GM19035 (cell line): ENCODE data around the gene MORN1.
"Not testable (repeated sequence)": the region's sequence is repeated elsewhere in the genome, so short reads cannot be mapped to it uniquely, and the experiment has no call there.

Experiments used
- ATAC-seq: cut with Tn5 transposase; IDR thresholded peaks from one replicate; pipeline ENCODE4 v1.9.1; 2021; ENCODE audit not compliant: unreplicated experiment

MORN1 gene

DNA sequence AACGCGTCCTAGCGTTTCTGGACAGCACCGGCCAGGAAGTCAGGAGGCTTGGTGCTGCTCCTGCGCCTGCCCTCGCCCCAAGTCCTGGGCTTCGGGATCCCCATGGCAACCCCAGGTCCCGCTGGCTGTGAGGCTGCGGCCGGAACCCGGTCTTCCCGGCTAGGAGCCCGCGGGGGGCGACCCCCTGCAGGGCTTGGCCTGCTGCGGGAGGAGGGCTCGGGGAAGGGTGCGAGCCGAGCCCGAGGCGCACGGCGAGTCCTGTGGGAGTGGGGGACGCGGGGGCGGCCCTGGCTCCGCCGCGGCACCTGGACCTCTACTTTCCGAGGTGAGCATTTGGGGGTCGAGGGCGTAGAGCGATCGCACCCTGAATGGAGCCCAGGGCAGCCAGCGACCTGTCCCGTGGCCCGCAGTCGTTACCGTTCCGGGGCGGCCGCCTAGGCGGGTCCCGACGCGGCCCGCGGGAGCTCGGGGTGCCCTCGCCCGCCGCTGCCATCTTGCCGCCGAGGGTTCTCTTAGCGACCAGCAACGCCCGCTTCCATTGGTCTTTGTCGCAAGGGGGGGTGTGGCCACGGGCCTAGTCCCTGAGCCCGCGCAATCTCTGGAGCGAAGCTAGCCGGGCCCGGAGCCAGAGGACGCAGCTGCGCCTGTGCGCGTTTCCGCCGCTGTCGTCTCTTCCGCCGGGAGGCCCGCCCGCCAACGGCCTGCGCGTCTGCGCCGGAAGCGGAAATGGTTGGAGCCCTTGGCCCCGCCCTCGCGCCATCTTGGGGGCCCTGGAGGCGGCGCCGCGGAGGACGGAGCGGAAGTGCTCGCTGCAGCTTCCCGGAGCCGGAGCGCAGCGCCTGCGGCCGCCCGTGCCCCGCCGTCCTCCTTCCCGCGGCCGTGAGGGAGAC lies at the start of gene MORN1, which contains the start of gene RER1:
MORN1 (minus strand) TSS at position 514 of the 890 bp plus-strand sequence; CDS start at position 493, 21 bp downstream.
RER1 (plus strand) TSS at position 801 of the 890 bp plus-strand sequence. CDS start 3,950 bp downstream, outside the sequence.
- peak; percentile 89 for ATAC-seq

DNA sequence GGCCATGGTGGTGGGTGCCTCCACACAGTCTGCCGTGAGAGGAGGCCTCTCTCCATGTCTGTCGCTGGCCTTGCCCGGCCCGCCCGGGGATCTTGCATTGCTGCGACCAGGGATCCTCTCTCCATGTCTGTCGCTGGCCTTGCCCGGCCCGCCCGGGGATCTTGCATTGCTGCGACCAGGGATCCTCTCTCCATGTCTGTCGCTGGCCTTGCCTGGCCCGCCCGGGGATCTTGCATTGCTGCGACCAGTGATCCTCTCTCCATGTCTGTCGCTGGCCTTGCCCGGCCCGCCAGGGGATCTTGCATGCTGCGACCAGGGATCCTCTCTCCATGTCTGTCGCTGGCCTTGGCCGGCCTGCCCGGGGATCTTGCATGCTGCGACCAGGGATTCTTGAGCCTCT lies 49.0 kb upstream of the MORN1 start:
- ATAC-seq: not testable (repeated sequence)

GRCh38 chr1:2439369-2439768 lies 48.0 kb upstream of the MORN1 start:
- ATAC-seq: no peak

- ATAC-seq: no peak
Observed at GRCh38 chr1:2438641-2439040, 47.3 kb upstream of the MORN1 start.

- no peak for ATAC-seq
Observed at GRCh38 chr1:2438038-2438437, 46.7 kb upstream of the MORN1 start.

- no peak for ATAC-seq
Observed at GRCh38 chr1:2437617-2438016, 46.3 kb upstream of the MORN1 start.

- no peak for ATAC-seq
Observed at GRCh38 chr1:2436876-2437275, 45.5 kb upstream of the MORN1 start.

- ATAC-seq: no peak
Observed at GRCh38 chr1:2435746-2436355, 44.5 kb upstream of the MORN1 start.

GRCh38 chr1:2435091-2435490 lies 43.7 kb upstream of the MORN1 start:
- no peak for ATAC-seq

DNA sequence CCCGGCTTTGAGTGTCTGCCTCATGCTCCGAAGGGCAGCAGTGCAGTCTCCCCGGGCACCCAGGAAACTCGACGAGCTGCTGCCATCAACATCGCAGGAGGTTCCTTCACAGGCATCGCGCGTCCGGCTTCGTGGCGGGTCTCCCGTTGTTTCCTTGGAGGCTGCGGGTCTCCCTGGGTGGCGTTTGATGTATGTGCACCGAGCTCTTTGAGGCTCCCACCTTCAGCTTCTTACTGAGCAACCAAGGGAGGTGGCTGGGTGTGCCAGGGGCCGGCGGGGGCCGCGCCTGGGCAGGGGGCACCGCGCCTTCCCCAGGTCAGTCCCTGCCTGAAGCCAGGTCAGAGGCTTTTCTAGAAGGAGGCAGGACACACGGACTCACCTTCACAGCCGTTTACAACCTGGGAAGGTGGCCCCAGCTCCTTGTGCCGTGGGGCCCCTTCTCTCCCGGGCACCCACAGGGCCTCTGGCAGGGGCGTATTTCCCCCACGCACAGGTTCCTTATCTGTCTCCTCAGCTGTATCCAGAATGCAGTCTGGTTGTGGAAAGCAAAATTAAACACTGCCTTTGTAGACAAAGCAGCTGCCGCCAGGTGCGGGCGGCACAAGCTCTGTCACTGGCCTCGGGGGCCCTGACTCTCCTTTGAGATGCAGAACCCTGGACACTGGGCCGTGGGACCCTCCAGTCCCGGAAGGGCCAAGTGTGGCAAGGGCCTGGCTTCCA lies 42.7 kb upstream of the MORN1 start:
- no peak for ATAC-seq

DNA sequence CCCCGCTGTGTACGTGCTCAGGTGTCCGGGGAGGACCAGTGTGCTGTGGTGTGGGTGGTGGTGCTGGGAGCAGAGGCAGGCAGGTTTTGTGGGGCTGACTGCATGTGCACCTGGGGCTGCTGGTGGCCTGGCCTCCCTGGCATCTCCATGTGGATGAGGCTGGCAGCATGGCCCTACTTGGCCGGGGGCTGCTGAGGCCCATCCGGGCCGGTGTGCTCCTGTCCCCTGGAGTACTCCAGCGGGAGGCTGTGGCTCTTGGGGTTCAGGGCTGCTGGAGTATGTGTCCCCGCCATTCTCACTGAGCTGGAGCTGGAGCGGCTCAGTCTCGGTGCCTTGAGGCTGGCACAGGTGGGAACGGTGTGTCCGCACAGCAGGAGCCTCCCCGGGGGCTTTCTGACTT lies 41.8 kb upstream of the MORN1 start:
- ATAC-seq: no peak

- no peak for ATAC-seq
Observed at GRCh38 chr1:2432441-2432844, 41.1 kb upstream of the MORN1 start.

- ATAC-seq: no peak
Observed at GRCh38 chr1:2431518-2431917, 40.2 kb upstream of the MORN1 start.

GRCh38 chr1:2431103-2431502 lies 39.7 kb upstream of the MORN1 start:
- ATAC-seq: no peak

GRCh38 chr1:2430592-2430973 lies 39.2 kb upstream of the MORN1 start:
- no peak for ATAC-seq

DNA sequence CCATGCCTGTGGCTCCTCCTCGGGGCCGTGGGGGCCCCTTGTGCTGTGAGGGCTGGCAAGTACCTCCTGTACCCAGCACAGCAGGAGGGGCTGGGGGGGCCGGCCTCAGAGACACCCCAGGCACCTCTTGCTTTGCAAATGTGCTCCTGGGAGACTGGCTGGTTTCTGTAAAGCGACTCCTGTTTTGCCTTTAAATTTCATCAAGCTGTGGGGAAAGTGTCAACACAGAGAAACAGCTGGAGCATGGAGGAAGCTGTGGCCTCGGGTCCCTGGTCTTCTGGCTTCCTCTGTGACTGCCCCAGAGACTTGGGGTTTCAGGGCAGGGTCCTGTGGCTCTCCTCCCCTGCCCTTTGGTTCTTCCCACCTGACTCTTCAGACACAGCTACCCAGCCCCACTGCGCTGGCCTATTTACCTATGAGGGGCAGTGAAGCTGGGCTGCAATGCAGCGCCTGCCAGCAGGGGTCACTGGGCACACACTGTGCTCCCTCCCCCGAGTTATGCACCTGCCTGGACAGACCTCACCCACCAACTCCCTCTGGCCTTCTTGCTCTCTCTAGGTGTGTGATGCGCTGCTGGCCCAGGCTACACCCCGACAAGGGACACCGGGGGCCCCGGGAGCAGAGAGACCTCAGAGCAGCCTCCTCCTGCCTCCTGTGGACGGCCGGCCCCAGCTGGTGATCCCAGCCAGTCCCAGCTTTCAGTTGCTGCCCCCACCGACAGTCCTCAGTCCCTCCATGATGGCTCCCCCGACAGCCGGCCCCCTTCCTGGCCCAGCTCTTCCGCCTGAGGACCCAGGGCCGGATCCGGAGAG lies 38.6 kb upstream of the MORN1 start:
- ATAC-seq: no peak

GRCh38 chr1:2428490-2428889 lies 37.1 kb upstream of the MORN1 start:
- no peak for ATAC-seq

DNA sequence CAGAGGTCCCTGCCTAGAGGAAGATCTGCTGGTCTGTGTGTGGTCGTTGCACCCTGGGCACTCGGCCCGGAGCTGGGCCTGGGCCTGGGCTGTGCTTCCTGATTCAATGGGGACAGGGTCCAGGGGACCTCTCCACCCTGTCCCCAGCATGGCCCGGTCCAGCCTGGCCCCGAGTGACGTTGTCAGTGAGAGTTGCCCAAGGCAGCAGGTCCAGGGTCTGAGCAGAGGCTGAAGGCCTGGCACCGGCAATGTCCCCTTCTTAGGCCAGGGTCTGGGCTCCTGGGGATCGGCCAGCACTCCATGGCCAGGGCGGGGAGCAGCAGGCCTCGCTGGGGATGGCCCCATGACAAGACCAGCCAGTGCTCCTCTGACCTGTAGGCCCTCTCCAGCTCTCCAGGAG lies 36.6 kb upstream of the MORN1 start:
- no peak for ATAC-seq

DNA sequence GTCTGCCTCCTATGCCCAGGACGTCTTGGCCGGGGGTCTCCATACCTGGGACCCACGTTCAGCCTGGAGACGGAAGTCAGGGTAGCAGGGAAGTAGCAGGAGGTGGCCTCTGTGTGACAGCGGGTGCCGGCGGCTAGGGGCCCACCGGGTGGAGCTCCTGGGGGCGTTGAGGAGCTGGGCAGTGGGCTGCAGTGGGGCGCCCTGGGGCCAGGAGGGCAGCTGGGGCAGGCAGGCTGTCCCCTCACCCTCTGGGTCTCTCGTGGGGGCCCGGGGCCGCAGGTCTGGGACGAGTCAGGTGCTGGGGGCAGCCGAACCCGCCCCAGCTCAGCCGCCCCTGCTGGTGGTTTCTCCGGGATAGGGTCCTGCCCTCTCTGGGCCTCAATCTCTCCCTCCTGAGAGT lies 35.7 kb upstream of the MORN1 start:
- ATAC-seq: no peak

GRCh38 chr1:2426540-2426939 lies 35.2 kb upstream of the MORN1 start:
- ATAC-seq: no peak

DNA sequence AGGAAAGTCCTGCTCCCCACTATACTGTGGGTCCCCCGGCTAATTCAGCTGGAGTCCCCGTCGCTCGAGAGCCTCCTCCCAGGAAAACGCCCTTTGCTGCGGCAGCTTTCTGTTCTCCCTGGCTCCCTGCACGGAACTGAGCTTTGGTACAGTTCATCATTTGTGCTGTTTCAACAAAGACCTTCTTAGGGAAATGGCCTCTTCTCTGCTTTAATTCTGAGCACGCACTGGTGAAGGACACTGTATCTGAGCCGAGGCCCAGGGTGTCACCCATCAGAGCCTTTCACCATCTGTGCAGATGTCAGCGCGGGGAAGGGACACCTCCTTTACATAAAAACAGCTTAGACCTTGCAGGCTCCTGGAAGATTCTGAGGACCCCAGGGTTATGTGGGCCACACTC lies 34.5 kb upstream of the MORN1 start:
- no peak for ATAC-seq
